Measurements from ENCODE around the gene NR4A3.

The NR4A3 gene

GRCh38 chr9:99889120-99889519 is 67.4 kb downstream of the NR4A3 start:
- H3K4me3 ChIP-seq (ENCODE audit: low read depth in 1 of 2, low read length in 2 of 2): no peak overlapping the region
- H3K9me3 ChIP-seq (ENCODE audit: control insufficient read depth in 1 of 2, low read length in 2 of 2): no peaks in the 10 kb centered on the region
- H3K27ac ChIP-seq (ENCODE audit: low read length): no peak overlapping the region
- no peaks in the 10 kb centered on the region for H3K27me3 ChIP-seq (ENCODE audit: low read depth, low read length)
- H3K36me3 ChIP-seq (ENCODE audit: control insufficient read depth in 1 of 2, insufficient read depth in 2 of 2, low read length in 2 of 2): no peaks in the 10 kb centered on the region
- H3K4me1 ChIP-seq (ENCODE audit: control insufficient read depth in 1 of 2, insufficient read depth in 2 of 2, low read length in 2 of 2): no peaks in the 10 kb centered on the region

GRCh38 chr9:99894826-99895225 is 73.1 kb downstream of the NR4A3 start:
- Histone ChIP-seq H3K4me3 (ENCODE audit: low read depth in 1 of 2, low read length in 2 of 2) (no peak overlapping the region), H3K4me1 (ENCODE audit: control insufficient read depth in 1 of 2, insufficient read depth in 2 of 2, low read length in 2 of 2) (no peaks in the 10 kb centered on the region), H3K9me3 (ENCODE audit: control insufficient read depth in 1 of 2, low read length in 2 of 2) (no peaks in the 10 kb centered on the region)

GRCh38 chr9:99895510-99895909 is 73.8 kb downstream of the NR4A3 start:
- H3K27ac ChIP-seq (ENCODE audit: low read length): no peak overlapping the region
- no peaks in the 10 kb centered on the region for H3K27me3 ChIP-seq (ENCODE audit: low read depth, low read length)
- no peaks in the 10 kb centered on the region for H3K36me3 ChIP-seq (ENCODE audit: control insufficient read depth in 1 of 2, insufficient read depth in 2 of 2, low read length in 2 of 2)
- H3K9me3 ChIP-seq (ENCODE audit: control insufficient read depth in 1 of 2, low read length in 2 of 2): no peaks in the 10 kb centered on the region
- no peaks in the 10 kb centered on the region for H3K4me1 ChIP-seq (ENCODE audit: control insufficient read depth in 1 of 2, insufficient read depth in 2 of 2, low read length in 2 of 2)
- no peak overlapping the region for H3K4me3 ChIP-seq (ENCODE audit: low read depth in 1 of 2, low read length in 2 of 2)

More at GRCh38 chr9:99894826-99895225, 73.1 kb downstream of the NR4A3 start:
- Histone ChIP-seq H3K36me3 (ENCODE audit: control insufficient read depth in 1 of 2, insufficient read depth in 2 of 2, low read length in 2 of 2) (no peaks in the 10 kb centered on the region), H3K27ac (ENCODE audit: low read length) (no peak overlapping the region), H3K27me3 (ENCODE audit: low read depth, low read length) (no peaks in the 10 kb centered on the region)

- Histone ChIP-seq H3K4me1 (ENCODE audit: control insufficient read depth in 1 of 2, insufficient read depth in 2 of 2, low read length in 2 of 2) (no peaks in the 10 kb centered on the region), H3K27ac (ENCODE audit: low read length) (no peak overlapping the region), H3K36me3 (ENCODE audit: control insufficient read depth in 1 of 2, insufficient read depth in 2 of 2, low read length in 2 of 2) (no peaks in the 10 kb centered on the region), H3K4me3 (ENCODE audit: low read depth in 1 of 2, low read length in 2 of 2) (no peak overlapping the region), H3K27me3 (ENCODE audit: low read depth, low read length) (no peaks in the 10 kb centered on the region), H3K9me3 (ENCODE audit: control insufficient read depth in 1 of 2, low read length in 2 of 2) (no peaks in the 10 kb centered on the region)
Observed at GRCh38 chr9:99896119-99896518, 74.4 kb downstream of the NR4A3 start.

GRCh38 chr9:99903393-99903792 is 81.7 kb downstream of the NR4A3 start:
- H3K9me3 ChIP-seq (ENCODE audit: control insufficient read depth in 1 of 2, low read length in 2 of 2): no peaks in the 10 kb centered on the region
- no peak overlapping the region for H3K4me3 ChIP-seq (ENCODE audit: low read depth in 1 of 2, low read length in 2 of 2)
- H3K27me3 ChIP-seq (ENCODE audit: low read depth, low read length): no peaks in the 10 kb centered on the region
- no peaks in the 10 kb centered on the region for H3K36me3 ChIP-seq (ENCODE audit: control insufficient read depth in 1 of 2, insufficient read depth in 2 of 2, low read length in 2 of 2)
- H3K27ac ChIP-seq (ENCODE audit: low read length): no peak overlapping the region
- H3K4me1 ChIP-seq (ENCODE audit: control insufficient read depth in 1 of 2, insufficient read depth in 2 of 2, low read length in 2 of 2): peaks cover 9 to 14% of the 10 kb centered on the region in 2 donors

GRCh38 chr9:99905833-99906402 is 84.2 kb downstream of the NR4A3 start:
- Histone ChIP-seq H3K4me1 (ENCODE audit: control insufficient read depth in 1 of 2, insufficient read depth in 2 of 2, low read length in 2 of 2) (peaks cover 9 to 16% of the 10 kb centered on the region in 2 donors), H3K36me3 (ENCODE audit: control insufficient read depth in 1 of 2, insufficient read depth in 2 of 2, low read length in 2 of 2) (no peaks in the 10 kb centered on the region), H3K27ac (ENCODE audit: low read length) (no peak overlapping the region), H3K27me3 (ENCODE audit: low read depth, low read length) (no peaks in the 10 kb centered on the region), H3K4me3 (ENCODE audit: low read depth in 1 of 2, low read length in 2 of 2) (peak overlapping the region; percentile 77 to 87), H3K9me3 (ENCODE audit: control insufficient read depth in 1 of 2, low read length in 2 of 2) (no peaks in the 10 kb centered on the region)

- peak within 1 kb of the TSS; percentile 77 to 87 for H3K4me3 ChIP-seq (ENCODE audit: low read depth in 1 of 2, low read length in 2 of 2)
- peak within 1 kb of the TSS; percentile 90 for H3K27ac ChIP-seq (ENCODE audit: low read length)
- H3K36me3 ChIP-seq (ENCODE audit: control insufficient read depth in 1 of 2, insufficient read depth in 2 of 2, low read length in 2 of 2): peaks cover 0 to 4% of the 10 kb centered on the region in 2 donors
- H3K27me3 ChIP-seq (ENCODE audit: low read depth, low read length): no peaks in the 10 kb centered on the region
- no peaks in the 10 kb centered on the region for H3K9me3 ChIP-seq (ENCODE audit: control insufficient read depth in 1 of 2, low read length in 2 of 2)
- peaks cover 9 to 16% of the 10 kb centered on the region in 2 donors for H3K4me1 ChIP-seq (ENCODE audit: control insufficient read depth in 1 of 2, insufficient read depth in 2 of 2, low read length in 2 of 2)
Observed at GRCh38 chr9:99906403-99907207, 84.9 kb downstream of the NR4A3 start, which contains the start of gene STX17. STX17 (plus strand) TSS chr9:99906654; CDS start chr9:99915240, 8,586 bp downstream.

GRCh38 chr9:99907208-99907532 is 85.5 kb downstream of the NR4A3 start:
- H3K4me1 ChIP-seq (ENCODE audit: control insufficient read depth in 1 of 2, insufficient read depth in 2 of 2, low read length in 2 of 2): peaks cover 9 to 16% of the 10 kb centered on the region in 2 donors
- no peaks in the 10 kb centered on the region for H3K9me3 ChIP-seq (ENCODE audit: control insufficient read depth in 1 of 2, low read length in 2 of 2)
- H3K27me3 ChIP-seq (ENCODE audit: low read depth, low read length): no peaks in the 10 kb centered on the region
- H3K4me3 ChIP-seq (ENCODE audit: low read depth in 1 of 2, low read length in 2 of 2): peak overlapping the region; percentile 77 to 87
- peaks cover 0 to 4% of the 10 kb centered on the region in 2 donors for H3K36me3 ChIP-seq (ENCODE audit: control insufficient read depth in 1 of 2, insufficient read depth in 2 of 2, low read length in 2 of 2)
- peak overlapping the region; percentile 90 for H3K27ac ChIP-seq (ENCODE audit: low read length)

GRCh38 chr9:99911600-99911999 is 89.9 kb downstream of the NR4A3 start:
- Histone ChIP-seq H3K36me3 (ENCODE audit: control insufficient read depth in 1 of 2, insufficient read depth in 2 of 2, low read length in 2 of 2) (peaks cover 11 to 16% of the 10 kb centered on the region in 2 donors), H3K9me3 (ENCODE audit: control insufficient read depth in 1 of 2, low read length in 2 of 2) (no peaks in the 10 kb centered on the region), H3K4me3 (ENCODE audit: low read depth in 1 of 2, low read length in 2 of 2) (no peak overlapping the region), H3K27ac (ENCODE audit: low read length) (no peak overlapping the region), H3K4me1 (ENCODE audit: control insufficient read depth in 1 of 2, insufficient read depth in 2 of 2, low read length in 2 of 2) (peaks cover 5 to 11% of the 10 kb centered on the region in 2 donors), H3K27me3 (ENCODE audit: low read depth, low read length) (no peaks in the 10 kb centered on the region)

Data from muscle layer of duodenum (tissue), 2 donors.